ENCODE measurements around the gene FAM240A. TPM values are rescaled to one million over a fixed set of nuclear protein-coding genes. Genes with fewer than 3 reads are reported as not detected.

Gene FAM240A
- total and polyA plus RNA-seq, 2 donors from 2014 or later, result 0.44 TPM; not detected in 1

- H3K36me3 ChIP-seq (ENCODE audit: control insufficient read depth in 2 of 3, insufficient read depth in 3 of 3, low read length in 3 of 3), result no peaks in the 10 kb centered on the region
- H3K4me1 ChIP-seq (ENCODE audit: control insufficient read depth in 2 of 3, insufficient read depth in 2 of 3, low read depth in 1 of 3, low read length in 3 of 3), result peaks cover 0 to 4% (median 2%) of the 10 kb centered on the region in 3 donors
- H3K9me3 ChIP-seq (ENCODE audit: control insufficient read depth in 2 of 3, insufficient read depth in 1 of 3, low read length in 3 of 3), result peaks cover 0 to 3% (median 0%) of the 10 kb centered on the region in 3 donors
- peak overlapping the region; percentile 22 to 52 for H3K27ac ChIP-seq (ENCODE audit: low read depth in 2 of 2, low read length in 2 of 2)
- TF ChIP-seq, protein P1, sequence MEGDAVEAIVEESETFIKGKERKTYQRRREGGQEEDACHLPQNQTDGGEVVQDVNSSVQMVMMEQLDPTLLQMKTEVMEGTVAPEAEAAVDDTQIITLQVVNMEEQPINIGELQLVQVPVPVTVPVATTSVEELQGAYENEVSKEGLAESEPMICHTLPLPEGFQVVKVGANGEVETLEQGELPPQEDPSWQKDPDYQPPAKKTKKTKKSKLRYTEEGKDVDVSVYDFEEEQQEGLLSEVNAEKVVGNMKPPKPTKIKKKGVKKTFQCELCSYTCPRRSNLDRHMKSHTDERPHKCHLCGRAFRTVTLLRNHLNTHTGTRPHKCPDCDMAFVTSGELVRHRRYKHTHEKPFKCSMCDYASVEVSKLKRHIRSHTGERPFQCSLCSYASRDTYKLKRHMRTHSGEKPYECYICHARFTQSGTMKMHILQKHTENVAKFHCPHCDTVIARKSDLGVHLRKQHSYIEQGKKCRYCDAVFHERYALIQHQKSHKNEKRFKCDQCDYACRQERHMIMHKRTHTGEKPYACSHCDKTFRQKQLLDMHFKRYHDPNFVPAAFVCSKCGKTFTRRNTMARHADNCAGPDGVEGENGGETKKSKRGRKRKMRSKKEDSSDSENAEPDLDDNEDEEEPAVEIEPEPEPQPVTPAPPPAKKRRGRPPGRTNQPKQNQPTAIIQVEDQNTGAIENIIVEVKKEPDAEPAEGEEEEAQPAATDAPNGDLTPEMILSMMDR (IDR thresholded peaks at IDR 0.05; ENCODE audit: borderline replicate concordance, extremely low read depth, insufficient read depth), result no peak
- no peak for FAIRE-seq
- no peaks in the 10 kb centered on the region for H3K27me3 ChIP-seq (ENCODE audit: control insufficient read depth, insufficient read depth, low read length)
- H3K4me3 ChIP-seq (ENCODE audit: low read length in 3 of 3), result peak overlapping the region; percentile 30 to 73 (median 65)
- peak overlapping the region in 2 of 3 donors; percentile 12 to 23 for H3K9ac ChIP-seq (ENCODE audit: low read length in 3 of 3)
- intact Hi-C loops (cut with DNase I), result no loop called here
- DNase-seq, result peak in 3 of 5 donors; percentile 21 to 70 (median 43)
Measured at GRCh38 chr3:46565607-46566039, 46.7 kb upstream of the FAM240A start.

DNA sequence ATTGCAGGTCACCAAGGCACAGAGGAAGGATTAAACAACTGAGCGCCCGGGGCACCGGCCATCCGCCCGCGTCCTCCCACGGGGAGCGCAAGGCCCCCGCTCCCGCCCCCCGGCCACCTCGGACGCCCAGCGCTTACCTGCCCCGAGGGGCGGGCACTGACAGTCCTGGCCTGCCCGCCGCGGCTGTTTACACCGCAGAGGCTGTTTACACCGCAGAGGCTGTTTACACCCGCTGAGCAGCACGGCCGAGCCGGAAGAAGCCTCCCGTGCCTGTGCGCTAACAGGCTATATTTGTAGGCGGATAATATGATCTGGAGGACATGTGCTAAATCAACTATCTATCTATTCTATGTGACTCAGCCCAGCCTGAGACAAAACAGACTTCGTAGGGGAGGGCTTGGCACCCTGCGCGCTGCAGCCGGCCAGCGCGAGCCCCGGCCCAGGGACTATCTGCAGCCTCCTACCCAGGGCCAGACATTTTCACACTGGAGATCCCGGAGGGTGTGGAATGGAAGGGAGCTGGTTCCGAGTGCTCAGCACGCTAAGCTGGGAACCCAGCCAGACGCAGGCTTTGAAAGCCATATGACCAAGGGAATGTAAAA lies 46.2 kb upstream of the FAM240A start, which contains the start of gene LRRC2:
Gene LRRC2, minus strand, starts transcription at position 263 of the 602 bp plus-strand sequence. CDS start 14,711 bp downstream, outside the sequence.
- Histone ChIP-seq H3K4me1 (ENCODE audit: control insufficient read depth in 2 of 3, insufficient read depth in 2 of 3, low read depth in 1 of 3, low read length in 3 of 3) (peaks cover 0 to 4% (median 2%) of the 10 kb centered on the region in 3 donors), H3K9me3 (ENCODE audit: control insufficient read depth in 2 of 3, insufficient read depth in 1 of 3, low read length in 3 of 3) (peaks cover 0 to 3% (median 0%) of the 10 kb centered on the region in 3 donors), H3K4me3 (ENCODE audit: low read length in 3 of 3) (peak within 1 kb of the TSS; percentile 37 to 73 (median 65)), H3K9ac (ENCODE audit: low read length in 3 of 3) (peak within 1 kb of the TSS in 2 of 3 donors; percentile 19 to 23), H3K27me3 (ENCODE audit: control insufficient read depth, insufficient read depth, low read length) (no peaks in the 10 kb centered on the region), H3K36me3 (ENCODE audit: control insufficient read depth in 2 of 3, insufficient read depth in 3 of 3, low read length in 3 of 3) (no peaks in the 10 kb centered on the region), H3K27ac (ENCODE audit: low read depth in 2 of 2, low read length in 2 of 2) (peak within 1 kb of the TSS; percentile 22 to 52)
- peak in 4 of 5 donors; percentile 22 to 70 (median 40) for DNase-seq
- intact Hi-C loops (cut with DNase I), result no loop called here
- no peak for FAIRE-seq
- TF ChIP-seq, protein P1 (IDR thresholded peaks at IDR 0.05; ENCODE audit: borderline replicate concordance, extremely low read depth, insufficient read depth), result no peak

GRCh38 chr3:46571684-46572083 lies 40.6 kb upstream of the FAM240A start:
- intact Hi-C loops (cut with DNase I), result no loop called here

More at GRCh38 chr3:46571684-46572083, 40.6 kb upstream of the FAM240A start:
- no peaks in the 10 kb centered on the region for H3K36me3 ChIP-seq (ENCODE audit: control insufficient read depth in 2 of 3, insufficient read depth in 3 of 3, low read length in 3 of 3)
- no peak overlapping the region for H3K27ac ChIP-seq (ENCODE audit: low read depth in 2 of 2, low read length in 2 of 2)
- DNase-seq (no peak), FAIRE-seq (no peak)
- no peak overlapping the region for H3K9ac ChIP-seq (ENCODE audit: low read length in 3 of 3)
- peaks cover 0 to 6% (median 0%) of the 10 kb centered on the region in 3 donors for H3K4me1 ChIP-seq (ENCODE audit: control insufficient read depth in 2 of 3, insufficient read depth in 2 of 3, low read depth in 1 of 3, low read length in 3 of 3)
- H3K27me3 ChIP-seq (ENCODE audit: control insufficient read depth, insufficient read depth, low read length), result no peaks in the 10 kb centered on the region
- TF ChIP-seq, protein P1 (IDR thresholded peaks at IDR 0.05; ENCODE audit: borderline replicate concordance, extremely low read depth, insufficient read depth), result no peak
- H3K4me3 ChIP-seq (ENCODE audit: low read length in 3 of 3), result no peak overlapping the region
- peaks cover 0 to 3% (median 0%) of the 10 kb centered on the region in 3 donors for H3K9me3 ChIP-seq (ENCODE audit: control insufficient read depth in 2 of 3, insufficient read depth in 1 of 3, low read length in 3 of 3)
